ENCODE results near the gene CNKSR3.

Gene CNKSR3

DNA sequence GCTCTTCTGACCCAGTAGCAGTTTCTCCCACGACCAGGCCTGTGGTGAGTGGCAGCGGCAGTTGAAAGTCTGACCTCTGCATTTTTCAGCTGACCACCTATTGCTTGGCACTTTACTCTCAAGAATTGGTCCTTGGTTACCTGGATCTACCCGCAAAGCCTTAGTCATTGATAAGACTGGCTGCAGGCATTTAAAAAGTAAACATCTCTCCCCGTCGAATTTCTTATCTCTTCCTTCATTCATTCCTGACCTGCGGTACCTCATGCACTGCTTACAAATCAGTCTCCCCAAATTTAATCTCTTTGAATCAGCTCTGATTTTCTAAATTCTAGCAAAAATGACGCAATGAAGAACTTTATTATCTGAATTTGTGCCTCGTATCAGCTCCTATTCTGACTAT, 127.7 kb downstream of the CNKSR3 start:
- no peak for DNase-seq (ENCODE audit: low spot score)

DNA sequence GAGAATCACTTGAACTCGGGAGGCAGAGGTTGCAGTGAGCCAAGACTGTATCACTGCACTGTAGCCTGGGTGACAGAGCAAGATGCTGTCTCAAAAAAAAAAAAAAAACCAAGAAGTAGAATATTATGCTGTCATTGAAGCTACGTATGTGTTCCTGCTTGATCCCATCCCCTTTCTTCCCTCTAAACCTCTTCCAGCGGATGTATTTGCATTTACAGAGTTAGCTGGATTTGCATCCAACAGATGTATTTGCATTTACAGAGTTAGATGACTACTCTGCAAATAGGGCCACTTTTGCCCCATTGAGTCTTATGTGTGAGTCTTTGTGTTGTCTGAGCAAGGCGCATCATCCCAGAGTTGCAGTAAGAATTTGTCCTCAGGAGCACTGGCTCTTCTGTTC, 128.9 kb downstream of the CNKSR3 start:
- DNase-seq (ENCODE audit: low spot score) = no peak

DNA sequence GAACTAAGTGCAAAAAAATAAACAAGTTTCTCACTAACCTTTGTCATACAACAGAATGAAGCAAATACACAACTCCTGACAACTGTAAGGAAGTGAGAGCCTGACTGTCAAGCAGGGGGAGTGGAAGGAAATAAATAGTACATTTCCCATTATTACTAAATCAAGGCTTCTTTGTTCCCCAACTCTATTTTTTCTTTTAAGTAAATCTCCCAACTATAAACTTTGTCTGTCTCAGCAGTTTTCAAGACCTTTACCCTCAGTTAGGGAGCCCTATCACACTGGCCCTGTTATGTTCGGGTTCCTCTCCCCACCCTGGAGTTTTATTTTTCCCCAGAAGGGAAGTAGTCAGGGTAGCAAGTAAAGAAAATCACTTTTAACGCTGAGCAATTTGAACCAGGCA, 129.7 kb downstream of the CNKSR3 start:
- DNase-seq (ENCODE audit: low spot score) = no peak

DNA sequence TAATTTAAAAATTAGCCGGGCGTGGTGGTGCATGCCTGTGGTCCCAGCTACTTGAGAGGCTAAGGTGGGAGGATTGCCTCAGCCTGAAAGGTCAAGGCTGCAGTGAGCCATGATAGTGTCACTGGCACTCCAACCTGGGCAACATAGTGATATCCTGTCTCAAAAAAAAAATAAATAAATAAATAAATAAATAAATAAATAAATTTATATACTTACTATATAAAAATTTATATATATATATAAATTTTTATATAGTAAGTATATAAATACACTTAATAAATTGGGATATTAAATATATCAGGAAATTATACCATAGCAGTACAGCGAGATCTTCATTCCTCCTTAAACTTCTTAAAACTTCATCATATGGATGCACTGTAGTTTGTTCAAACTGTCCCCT, 130.9 kb downstream of the CNKSR3 start:
- no peak for DNase-seq (ENCODE audit: low spot score)

DNA sequence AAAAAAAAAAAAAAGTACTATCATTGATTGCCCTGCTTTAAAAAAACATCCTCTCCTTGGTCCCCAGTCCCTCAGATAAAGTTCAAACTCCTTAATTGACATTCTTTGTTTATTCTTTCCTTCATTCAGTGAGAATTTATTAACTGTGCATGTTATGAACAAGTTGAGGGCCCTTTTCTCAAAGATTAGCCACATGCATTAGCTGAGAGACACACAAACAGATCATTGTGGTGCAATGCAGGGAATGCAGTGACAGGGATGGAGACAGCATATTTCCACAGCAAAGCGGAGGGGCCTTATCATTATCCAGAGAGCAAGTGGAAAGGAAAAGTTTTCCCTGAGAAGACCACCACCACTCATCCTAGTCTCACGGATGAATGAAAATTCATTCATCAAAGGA, 132.0 kb downstream of the CNKSR3 start:
- no peak for DNase-seq (ENCODE audit: low spot score)

DNA sequence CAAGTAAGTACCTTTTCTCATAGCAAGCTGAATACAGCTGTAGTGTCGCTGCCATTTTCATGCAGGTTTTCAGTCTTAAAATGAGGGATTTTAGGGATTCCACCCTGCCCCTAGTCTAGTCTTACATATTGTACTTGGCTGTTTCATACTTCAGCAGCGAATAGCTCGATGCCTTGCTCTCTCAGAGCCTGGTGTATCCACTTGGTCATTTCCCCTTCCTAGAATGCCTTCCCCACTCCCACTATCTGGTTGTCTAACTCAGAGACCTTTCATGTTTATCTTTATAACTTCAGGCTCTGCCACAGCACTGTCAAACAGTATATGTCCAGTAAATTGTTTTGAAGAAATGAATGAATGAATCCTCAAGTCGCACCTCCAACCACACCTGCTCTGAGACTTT, 132.8 kb downstream of the CNKSR3 start:
- no peak for DNase-seq (ENCODE audit: low spot score)

DNA sequence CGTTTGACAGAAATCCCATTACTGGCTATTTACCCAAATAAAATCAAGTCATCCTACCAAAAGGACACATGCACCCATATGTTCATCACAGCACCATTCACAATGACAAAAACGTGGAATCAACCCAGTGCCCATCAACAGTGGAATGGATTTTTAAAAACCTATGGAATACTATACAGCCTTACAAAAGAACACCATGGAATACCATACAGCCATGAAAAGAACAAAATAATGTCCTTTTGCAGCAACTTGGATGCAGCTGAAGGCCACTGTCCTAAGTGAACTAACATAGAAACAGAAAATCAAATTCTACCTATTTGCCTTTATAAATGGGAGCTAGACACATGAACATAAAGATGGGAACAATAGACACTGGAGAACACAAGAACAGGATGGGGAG, 136.5 kb downstream of the CNKSR3 start:
- no peak for DNase-seq (ENCODE audit: low spot score)

DNA sequence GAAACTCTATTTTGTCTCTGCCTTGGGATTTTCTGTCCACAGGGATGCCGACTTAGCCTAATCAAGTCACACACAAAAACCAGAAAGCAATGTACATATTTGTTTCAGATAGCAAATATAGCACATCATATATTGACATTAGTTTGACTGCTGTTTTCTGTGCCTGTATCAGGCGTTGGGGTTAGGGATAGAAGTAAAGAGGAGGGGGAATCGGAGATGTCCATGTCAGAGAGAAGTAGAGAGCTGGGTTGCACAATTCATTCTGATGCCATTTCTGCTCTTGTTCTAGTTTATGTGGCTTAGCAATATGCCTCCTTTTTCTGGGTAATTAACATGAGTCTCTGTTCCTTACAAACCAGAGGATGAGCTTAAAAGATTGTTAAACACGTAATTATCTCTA, 139.2 kb downstream of the CNKSR3 start:
- no peak for DNase-seq (ENCODE audit: low spot score)

DNA sequence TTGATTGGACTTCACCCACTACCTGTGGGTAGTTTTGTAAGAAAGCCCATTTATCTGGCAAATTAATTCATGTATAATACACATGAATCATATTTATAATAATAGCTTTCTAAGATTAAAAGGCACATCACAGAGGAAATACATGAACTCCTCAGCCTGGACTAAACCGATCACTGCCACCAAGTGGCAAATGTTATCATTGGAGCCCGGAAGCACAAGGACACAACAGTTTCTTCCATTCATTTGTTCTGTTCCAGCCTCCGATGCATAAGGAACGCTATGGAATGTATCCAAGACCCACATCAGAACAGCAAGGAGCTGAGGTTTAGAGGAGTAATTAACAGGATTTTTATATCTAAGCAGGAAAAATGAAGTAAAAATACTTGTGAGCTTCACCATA, 139.9 kb downstream of the CNKSR3 start:
- DNase-seq (ENCODE audit: low spot score) = no peak

DNA sequence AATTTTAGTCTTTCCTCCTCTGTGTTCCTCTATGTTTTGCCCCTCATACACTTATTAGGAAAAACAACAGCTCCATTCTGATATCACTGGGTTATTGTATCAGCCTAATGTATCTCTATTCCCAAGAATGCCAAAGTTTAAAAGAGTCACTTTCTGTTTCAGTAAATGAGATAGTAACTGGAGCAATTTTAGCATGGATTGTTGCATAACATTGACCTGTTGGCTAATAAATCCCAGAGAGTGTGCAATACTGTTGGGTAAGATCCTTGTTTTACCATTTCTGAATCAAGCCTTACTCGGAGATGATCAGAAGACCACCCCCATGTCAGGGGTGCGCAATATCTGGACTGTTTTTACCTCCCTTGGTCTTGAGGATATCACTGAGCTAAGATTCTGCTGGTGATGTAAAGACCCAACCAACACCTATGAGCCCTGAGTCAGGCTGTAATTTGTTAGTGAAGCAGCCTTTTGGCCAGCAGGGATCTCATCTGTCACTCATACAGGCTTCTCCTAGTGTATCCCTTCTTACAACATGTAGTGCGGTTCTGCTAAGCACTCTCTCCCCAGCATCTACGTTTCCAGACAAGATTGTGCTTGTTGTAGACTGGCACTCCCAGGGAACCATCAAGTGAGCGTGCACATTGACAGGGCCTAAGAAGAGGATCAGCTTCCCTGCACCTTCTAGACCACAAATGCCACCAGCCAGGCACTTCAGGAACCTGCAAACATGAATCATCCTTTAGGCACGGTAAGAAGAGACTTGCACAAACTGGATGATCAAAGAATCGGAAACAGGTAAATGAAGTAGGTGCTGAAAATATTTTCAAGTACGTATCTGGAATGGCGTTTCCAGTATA, 142.4 kb downstream of the CNKSR3 start:
- DNase-seq (ENCODE audit: low spot score) = no peak

DNA sequence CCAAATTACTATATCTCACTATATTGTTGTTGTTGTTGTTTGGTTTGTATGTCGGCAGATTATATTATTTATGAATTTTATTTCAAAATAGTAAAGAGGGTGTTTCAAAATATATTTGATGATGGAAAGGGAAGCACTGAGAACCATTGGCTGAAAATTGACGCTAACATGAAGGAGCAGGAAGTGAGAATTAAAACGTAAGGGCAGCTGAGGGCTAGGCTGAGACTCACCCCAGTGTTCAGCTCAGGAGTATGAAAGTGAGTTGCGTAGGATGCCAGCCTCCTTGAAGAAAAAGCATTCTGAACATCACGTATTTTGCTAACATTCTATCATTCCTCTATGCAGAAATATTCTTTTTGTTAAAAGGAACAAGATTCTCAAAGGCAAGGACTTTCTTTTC, 143.1 kb downstream of the CNKSR3 start:
- DNase-seq (ENCODE audit: low spot score) = no peak

DNA sequence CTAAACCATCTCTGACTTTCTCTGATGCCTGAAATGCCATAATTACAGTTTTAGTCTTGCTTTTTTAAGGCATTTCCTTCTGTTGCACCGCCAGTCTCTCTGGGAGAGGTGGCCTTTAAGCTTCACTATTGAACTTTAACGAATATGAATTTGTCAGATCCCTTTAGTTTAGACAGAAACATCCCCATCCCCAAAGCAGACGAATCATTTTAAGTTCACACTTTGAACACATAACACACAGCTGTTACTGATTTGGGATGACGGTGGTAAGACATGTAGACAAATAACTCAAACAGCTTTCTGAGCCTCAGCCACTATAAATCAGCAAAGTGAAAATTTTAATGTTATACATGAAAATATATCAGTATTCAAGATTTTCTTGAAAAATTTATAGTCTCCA, 146.7 kb downstream of the CNKSR3 start:
- DNase-seq (ENCODE audit: low spot score) = no peak

DNA sequence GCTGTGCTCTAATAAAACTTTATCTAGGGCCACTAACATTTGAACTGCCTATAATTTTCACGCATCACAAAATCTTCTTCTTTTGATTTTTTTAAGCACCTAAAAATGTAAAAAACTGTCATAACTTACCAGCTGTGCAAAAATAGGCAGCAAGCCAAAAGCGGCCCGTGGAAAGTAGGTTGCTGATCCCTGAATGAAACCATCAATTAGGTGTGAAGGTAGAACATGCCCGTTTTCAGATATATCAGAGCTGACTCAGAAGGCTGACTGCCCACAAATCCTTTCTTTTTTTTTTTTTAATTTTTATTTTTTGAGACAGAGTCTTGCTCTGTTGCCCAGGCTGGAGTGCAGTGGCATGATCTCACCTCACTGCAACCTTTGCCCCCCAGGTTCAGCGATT, 149.0 kb downstream of the CNKSR3 start:
- DNase-seq (ENCODE audit: low spot score) = no peak

DNA sequence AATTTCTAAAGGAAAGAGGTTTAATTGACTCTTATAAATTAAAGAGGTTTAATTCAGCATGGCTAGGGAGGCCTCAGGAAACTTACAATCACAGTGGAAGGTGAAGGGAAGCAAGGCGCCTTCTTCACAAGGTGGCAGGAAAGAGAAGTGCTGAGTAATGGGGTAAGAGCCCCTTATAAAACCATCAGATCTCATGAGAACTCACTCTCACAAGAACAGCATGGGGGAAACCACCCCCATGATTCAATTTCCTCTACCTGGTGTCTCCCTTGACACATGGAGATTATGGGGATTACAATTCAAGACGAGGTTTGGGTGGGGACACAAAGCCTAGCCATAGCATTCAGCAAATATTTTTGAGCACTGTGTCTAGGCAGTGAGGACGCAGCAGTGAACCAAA, 150.0 kb downstream of the CNKSR3 start:
- DNase-seq (ENCODE audit: low spot score) = no peak

DNA sequence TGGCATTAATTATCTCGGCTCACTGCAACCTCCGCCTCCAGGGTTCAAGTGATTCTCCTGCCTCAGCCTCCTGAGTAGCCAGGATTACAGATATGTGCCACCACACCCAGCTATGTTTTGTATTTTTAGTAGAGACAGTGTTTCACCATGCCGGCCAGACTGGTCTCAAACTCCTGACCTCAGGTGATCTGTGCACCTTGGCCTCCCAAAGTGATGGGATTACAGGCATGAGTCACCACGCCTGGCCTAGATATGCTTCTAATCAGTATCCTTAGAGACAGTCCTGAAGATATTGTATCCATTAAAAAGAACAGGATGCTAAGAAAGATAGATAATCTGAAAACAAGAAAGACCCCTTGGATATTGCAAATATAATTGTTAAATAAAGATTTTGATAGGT, 150.8 kb downstream of the CNKSR3 start:
- no peak for DNase-seq (ENCODE audit: low spot score)

DNA sequence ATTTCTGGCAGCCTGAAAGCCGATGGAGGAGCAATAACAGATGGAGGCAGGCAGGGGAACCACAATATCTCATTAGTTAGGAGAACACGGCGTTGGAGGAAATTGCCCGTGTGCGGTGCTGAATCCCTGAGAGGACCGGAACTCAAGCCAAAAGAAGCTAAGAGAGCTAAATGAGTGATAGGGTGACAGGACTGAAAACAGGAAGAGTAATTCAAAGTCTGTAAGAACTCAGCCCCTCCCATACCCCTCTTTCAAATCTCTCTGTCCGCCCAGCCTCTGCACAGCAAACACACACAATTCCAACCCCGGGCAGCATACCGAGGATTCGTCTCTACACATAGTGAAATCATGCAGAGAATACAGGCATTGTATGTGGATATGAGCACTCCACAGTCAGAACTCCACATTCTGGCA, 151.3 kb downstream of the CNKSR3 start:
- no peak for DNase-seq (ENCODE audit: low spot score)

DNA sequence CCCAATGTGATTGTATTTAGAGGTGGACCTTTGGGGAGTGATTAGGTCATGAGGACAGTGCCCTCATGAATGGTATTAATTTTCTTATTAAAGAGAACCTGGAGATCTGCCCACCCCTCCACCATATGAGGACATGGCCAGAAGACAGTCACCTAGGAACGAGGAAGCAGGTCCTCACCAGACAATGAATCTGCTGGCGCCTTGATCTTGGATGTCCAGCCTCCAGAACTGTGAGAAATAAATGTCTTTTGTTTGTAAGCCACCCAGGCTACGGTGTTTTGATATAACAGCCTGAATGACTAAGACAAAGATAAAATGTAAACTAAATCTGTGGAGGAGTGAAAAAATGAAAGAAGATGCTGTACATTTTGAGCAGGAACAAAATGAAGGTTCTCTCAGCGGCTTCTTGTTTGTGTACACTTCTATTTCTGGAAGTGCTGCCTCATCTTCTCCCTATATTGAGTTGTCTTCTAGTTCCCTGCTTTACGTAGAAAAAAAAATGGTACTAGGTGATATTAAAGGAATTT, 152.4 kb downstream of the CNKSR3 start:
- no peak for DNase-seq (ENCODE audit: low spot score)

DNA sequence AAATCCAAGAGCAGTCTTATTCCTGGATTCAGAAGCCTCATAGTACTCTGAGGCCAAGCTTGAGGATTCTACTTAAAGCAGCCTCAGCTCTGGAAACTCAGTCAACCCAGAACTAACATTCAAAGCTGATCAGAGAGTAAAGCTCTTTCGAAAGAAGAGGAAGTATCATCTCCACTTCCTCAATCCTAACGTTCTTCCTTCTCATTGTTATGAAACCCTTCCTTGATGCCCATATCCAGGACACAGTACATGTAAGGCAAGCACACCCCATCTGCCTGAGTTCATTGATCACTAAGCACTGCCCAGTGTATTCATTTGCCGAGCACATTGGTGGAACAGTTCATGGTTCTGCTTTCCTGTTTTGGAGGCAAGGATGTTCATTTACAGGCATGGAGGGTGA, 153.8 kb downstream of the CNKSR3 start, which contains the start of gene IPCEF1:
Gene IPCEF1, minus strand, starts transcription at position 114 of the 400 bp plus-strand sequence. CDS start 90,856 bp downstream, outside the sequence.
- DNase-seq (ENCODE audit: low spot score) = peak; percentile 10

DNA sequence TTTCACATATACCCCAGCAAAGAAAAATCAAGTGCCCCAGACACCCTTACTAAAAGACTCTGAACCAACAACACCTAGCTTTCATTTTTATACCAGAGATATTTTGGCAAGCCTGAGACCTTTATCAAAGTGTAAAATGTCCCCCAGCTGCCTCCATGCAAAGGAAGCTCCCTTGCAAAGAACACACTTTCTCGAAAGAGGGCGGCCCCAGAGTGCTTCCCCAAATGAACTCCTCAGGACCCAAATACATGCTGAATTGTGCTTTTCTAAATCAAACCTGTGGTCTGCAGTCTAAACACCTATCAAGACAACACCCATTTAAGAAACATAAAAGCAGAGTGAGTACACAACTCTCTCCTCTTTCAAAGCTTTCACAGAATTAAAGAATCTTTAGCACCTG, 154.4 kb downstream of the CNKSR3 start:
- DNase-seq (ENCODE audit: low spot score) = no peak

DNA sequence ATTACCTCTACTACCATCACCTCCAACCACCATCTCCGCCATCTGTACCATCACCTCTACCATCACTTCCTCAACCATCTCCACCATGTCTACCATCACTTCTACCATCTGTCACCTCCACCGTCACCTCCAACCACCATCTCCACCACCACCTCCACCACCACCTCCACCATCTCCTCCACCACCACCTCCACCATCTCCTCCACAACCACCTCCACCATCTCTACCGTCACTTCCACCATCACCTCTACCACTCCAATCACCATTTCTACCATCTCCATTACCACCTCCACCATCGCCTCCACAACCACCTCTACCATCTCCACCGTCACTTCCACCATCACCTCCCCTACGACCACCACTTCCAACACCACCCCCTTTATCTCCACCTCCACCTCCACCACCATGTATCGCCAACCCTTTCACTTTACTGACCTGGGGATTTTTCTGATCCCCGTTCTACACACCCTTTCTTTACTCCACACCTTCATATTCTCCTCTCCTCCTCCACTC, 156.2 kb downstream of the CNKSR3 start:
- DNase-seq (ENCODE audit: low spot score) = no peak

DNA sequence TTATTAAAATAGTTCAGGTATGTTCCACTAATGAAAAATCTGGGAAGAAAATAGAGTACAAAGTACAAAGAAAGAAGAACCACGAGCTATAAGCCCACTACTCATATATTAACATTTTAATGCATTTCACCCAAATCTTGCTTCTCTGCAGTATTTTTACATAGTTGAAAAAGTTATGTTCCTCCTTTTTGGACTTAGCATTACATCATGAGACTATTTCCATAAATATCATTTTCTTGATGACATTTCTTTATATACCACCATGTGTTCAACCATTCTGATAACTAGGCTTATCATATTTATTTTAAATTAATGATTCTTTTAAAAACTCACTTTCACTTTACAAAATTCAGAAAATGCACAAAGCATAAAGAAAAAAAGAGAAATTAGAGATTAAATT, 156.9 kb downstream of the CNKSR3 start:
- no peak for DNase-seq (ENCODE audit: low spot score)

DNA sequence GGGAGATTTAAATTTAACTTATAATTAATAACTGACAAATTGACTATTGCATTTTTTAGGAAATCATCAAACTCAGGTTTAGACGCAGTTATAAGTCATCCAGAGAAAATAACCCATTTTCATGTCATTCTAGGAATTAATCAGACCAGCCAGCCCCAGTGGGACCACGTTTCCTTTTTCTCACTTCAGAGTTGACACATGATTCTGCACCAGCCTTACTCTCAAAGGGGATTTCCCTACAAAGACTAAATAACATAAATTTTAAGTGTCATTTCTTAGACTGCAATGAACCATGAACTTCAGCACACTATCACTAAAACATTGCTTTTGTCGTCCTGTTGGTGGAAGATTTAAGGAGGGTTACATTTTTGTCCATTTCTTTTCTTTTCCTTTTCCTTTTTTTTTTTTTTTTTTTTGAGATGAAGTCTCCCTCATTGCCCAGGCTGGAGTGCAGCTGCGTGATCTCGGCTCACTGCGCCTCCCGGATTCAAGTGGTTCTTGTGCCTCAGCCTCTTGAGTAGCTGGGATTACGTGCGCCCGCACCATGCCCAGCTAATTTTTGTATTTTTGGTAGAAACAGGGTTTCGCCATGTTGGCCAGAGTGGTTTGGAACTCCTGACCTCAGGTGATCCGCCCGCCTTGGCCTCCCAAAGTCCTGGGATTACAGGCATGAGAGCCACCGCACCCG, 157.4 kb downstream of the CNKSR3 start:
- peak; percentile 14 for DNase-seq (ENCODE audit: low spot score)

DNA sequence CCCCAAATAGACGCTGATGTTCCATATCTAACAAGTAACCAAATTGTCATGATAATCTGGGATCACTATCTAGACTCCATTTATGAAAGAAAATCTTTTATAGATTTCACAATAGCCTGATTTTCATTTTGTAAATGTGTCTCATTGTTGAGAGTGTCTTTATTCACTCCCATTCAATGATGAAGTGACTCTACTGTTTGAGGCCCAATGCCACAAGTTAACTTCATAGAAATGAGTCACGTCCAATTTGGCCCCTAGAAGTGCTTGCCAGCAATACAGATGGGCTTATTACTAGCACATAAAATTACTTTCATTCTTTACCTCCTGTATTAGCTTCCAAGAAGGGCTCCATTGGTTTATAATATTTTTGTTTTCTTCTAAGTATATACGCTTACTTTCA, 160.2 kb downstream of the CNKSR3 start:
- no peak for DNase-seq (ENCODE audit: low spot score)
